Coronary artery (tissue), 2 donors: Measurements from ENCODE around the gene ACER1.
"Not testable (repeated sequence)": the region's sequence is repeated elsewhere in the genome, so short reads cannot be mapped to it uniquely, and the experiment has no call there.

Experiments used
- DNase-seq: peaks from one replicate; pipeline ENCODE4 v3.0.0-alpha.2; 2017; ENCODE audit warnings: low spot score
- H3K27ac ChIP-seq, 2 donors: fragments of 200-600 bp; sonication (generic); one replicate each; pipeline ENCODE4 v1.5.1; 2016 to 2019
- H3K4me3 ChIP-seq: fragments of 200-600 bp; sonication (generic); 2 replicates; pipeline ENCODE4 v1.5.1; 2016; ENCODE audit warnings: mild to moderate bottlenecking, moderate library complexity
- TF ChIP-seq, protein P1 (sequence below): fragments of 200-600 bp; sonication (generic); IDR thresholded peaks from one replicate; pipeline ENCODE4 v1.5.1; 2019; ENCODE audit warnings: antibody characterized with exemption

Gene ACER1

DNA sequence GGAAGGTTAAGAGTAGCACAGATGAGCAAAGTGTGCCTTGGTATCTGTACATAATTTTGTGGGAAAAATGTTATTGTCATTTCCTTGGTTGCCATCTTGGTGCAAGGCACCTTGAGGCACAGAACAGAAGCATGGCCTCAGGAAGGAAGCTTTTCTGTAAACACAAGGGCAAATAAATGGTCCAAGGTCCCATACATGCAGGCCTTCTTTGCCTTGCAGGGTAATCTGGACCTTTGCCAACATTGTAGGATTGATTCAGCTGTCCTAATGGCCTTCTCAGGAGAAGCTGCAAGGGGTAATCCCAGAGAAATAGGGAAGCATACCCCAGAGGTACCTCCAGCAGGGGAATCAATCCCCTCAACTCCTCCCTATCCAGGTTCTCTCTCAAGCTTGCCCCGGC, 44.7 kb downstream of the ACER1 start:
- no peak for DNase-seq
- Histone ChIP-seq H3K27ac (no peak overlapping the region), H3K4me3 (no peak overlapping the region)
- TF ChIP-seq, protein P1, sequence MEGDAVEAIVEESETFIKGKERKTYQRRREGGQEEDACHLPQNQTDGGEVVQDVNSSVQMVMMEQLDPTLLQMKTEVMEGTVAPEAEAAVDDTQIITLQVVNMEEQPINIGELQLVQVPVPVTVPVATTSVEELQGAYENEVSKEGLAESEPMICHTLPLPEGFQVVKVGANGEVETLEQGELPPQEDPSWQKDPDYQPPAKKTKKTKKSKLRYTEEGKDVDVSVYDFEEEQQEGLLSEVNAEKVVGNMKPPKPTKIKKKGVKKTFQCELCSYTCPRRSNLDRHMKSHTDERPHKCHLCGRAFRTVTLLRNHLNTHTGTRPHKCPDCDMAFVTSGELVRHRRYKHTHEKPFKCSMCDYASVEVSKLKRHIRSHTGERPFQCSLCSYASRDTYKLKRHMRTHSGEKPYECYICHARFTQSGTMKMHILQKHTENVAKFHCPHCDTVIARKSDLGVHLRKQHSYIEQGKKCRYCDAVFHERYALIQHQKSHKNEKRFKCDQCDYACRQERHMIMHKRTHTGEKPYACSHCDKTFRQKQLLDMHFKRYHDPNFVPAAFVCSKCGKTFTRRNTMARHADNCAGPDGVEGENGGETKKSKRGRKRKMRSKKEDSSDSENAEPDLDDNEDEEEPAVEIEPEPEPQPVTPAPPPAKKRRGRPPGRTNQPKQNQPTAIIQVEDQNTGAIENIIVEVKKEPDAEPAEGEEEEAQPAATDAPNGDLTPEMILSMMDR: no peak

DNA sequence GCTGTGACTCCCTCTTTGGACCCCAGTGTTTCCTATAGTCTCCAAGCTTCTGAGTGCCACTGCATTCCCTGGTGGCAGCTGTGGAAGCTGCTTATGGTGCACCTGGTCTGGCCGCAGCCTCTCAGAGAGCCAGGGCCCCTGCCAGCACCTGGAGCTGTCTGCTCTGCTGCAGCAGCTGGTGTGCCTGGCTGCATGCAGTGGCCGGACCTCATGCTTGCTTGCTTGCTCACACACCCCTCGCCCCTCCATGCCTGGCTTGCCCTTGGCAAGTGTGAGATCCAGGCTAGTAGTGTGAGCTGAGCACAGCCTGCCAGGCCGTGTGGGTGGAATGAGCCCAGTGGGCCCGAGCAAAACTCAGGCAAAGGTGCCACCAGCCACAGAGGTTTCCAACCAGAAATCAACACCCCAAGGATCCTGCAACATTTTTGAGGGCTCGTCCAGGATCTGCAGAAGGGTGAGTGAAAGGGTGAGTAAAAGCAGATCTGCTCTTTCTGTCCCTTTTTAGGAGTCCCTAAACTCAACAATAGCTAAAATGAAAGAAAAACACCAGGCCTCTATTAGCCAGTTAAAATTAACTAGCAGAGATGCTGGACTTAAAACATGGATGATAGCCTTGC, 46.0 kb downstream of the ACER1 start:
- DNase-seq: no peak
- TF ChIP-seq, protein P1: no peak
- H3K27ac ChIP-seq: no peak overlapping the region
- H3K4me3 ChIP-seq: no peak overlapping the region

DNA sequence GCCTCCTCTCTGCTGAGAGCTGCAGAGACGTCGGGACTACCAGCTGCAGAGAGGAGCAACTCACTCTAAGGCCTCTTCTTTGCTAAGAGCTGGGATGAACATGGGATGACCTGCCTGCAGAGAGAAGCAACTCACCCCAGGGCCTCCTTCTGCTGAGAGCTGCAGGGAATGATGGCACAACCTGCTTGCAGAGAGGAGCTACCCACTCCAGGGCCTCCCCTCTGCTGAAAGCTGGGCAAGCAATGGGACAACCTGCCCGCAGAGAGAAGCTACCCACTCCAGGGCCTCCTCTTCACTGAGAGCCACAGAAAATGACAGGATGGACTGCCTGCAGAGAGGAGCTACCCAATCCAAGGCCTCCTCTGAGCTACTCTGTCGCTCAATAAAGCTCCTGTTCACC, 46.7 kb downstream of the ACER1 start:
- Histone ChIP-seq H3K4me3 (no peak overlapping the region), H3K27ac (no peak overlapping the region)
- no peak for DNase-seq
- TF ChIP-seq, protein P1: no peak

DNA sequence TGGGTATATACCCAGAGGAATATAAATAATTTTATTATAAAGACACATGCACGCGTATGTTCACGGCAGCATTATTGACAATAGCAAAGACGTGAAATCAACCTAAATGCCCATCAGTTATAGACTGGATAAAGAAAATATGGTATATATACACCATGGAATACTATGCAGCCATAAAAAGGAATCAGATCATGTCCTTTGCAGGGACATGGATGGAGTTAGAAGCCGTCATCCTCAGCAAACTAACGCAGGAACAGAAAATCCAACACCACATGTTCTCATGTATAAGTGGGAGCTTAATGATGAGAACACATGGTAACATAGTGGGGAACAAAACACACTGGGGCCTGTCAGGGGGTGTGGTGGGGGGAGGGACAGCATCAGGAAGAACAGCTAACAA, 51.0 kb downstream of the ACER1 start:
- H3K4me3 ChIP-seq, DNase-seq, H3K27ac ChIP-seq: not testable (repeated sequence)

DNA sequence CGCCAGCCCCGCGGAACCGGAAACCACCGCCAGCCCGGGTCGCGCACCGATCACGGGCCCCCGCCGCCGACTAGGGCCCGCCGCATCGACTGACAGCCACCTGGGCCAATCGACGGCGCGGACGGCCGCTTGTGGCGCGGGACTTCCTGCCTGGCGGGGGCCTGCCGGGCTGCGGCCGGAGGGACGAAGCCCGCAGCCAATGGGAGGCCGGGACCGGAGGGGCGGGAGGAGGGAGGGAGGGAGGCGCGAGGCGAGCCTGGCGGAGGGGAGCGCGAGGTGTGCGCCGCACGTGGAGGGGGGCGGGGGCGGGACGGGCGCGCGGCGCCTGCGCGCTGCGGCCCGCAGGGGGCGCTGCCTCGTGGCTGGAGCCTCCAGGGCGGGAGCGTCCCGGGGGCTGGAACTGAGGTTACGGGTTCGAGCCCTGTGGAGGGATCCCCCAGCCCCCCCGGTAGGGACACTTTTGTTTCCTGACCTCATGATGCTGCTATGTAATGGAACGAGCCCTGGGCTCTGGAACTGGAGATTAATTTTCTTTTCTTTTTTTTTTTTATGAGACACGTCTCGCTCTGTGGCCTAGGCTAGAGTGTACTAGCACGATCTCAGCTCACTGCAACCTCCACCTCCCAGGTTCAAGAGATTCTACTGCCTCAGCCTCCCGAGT, 53.4 kb downstream of the ACER1 start, which contains the start of gene MLLT1:
MLLT1 (minus strand) TSS at position 45 of the 661 bp plus-strand sequence. CDS start 191 bp downstream, outside the sequence.
- TF ChIP-seq, protein P1: peak; percentile 83
- peak; percentile 97 for DNase-seq
- peak within 1 kb of the TSS; percentile 94 for H3K4me3 ChIP-seq
- H3K27ac ChIP-seq: peak within 1 kb of the TSS; percentile 79 to 92

DNA sequence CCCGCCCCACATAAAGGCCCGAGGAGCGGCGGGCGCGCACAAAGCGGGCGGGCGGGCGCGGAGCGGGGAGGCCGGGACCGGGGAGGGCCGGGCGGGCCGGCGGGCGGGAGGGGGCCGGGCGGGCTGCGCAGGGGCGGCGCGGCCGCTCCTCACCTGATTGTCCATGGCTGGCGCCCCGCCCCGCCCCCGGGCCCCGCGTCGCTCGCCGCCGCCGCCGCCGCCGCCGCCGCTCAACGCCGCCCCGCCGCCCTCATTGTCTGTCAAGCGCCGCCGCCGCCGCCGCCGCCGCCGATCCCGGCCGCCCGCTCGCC, 53.8 kb downstream of the ACER1 start:
- DNase-seq: no peak
- TF ChIP-seq, protein P1: no peak
- Histone ChIP-seq H3K27ac (peak overlapping the region; percentile 79 to 92), H3K4me3 (peak overlapping the region; percentile 94)

DNA sequence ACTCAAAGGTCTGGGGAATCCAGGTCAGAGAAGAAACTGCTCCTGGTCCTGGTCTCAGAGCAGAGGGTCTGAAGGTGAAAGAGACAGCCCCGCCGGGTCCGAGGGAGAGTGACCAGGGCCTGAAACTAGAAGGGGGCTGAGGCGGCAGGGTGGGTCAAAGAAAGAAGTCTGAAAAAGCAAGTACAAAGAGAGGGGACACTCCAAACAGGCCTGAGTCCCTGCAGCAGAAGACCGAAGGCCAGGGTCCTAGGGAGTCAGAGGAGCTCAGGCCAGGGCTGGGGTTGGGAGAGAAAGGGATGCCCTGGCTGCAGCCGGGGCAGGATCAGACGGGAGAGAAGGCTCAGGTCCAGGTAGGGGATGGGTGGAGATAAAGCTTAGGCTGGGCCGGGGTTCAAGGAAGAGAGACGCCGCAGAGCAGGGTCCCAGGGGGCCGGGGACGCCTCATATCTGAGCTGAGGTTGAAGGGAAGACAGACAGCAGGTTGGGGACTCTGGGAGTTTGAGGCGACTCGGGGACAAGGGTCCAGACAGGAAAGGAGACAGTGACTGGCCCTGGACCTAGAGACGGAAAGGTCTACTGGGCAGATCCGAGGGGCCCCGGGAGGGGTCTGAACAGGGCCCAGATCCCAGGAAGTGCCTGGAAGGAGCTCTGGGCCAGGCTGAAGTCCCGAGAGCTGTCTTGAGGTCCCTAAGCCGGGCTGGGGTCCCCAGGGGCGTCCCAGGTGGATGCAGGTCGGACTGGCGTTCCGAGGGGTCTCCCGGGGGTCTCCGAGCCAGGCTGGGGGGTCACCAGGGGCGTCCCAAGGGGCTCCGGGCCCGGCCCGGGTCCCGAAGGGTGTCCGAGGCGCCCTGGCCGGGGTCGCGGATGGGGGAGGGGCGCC, 54.4 kb downstream of the ACER1 start:
- TF ChIP-seq, protein P1: no peak
- Histone ChIP-seq H3K27ac (peak overlapping the region; percentile 79 to 92), H3K4me3 (peak overlapping the region; percentile 94)
- no peak for DNase-seq
